Stimulated activated CD8-positive, alpha-beta memory T cell treated with anti-CD3 and anti-CD28 coated beads, Interleukin-7, amount 100 ng/mL, for 1 hour (primary cell): Measurements from ENCODE around the gene DHX58.

Experiments
- DNase-seq, 2 donors: peaks; one replicate each; pipeline ENCODE4 v3.0.0-alpha.2; 2020; ENCODE audit warnings: low read depth in 2 of 2

Gene DHX58

GRCh38 chr17:42053731-42054500, 58.6 kb downstream of the DHX58 start:
- no peak for DNase-seq

GRCh38 chr17:42052346-42052877, 60.1 kb downstream of the DHX58 start:
- no peak for DNase-seq

GRCh38 chr17:42051645-42052044, 60.9 kb downstream of the DHX58 start:
- DNase-seq, result no peak
